Measurements from ENCODE around the gene ITGAL. TPM values are rescaled to one million over a fixed set of nuclear protein-coding genes. Genes with fewer than 3 reads are reported as not detected.

The ITGAL gene
- total and polyA plus RNA-seq, 2 of the 13 experiments (the other 11 are each of a cell fraction or from before 2014, with no cell fraction given), result 0.86 to 1.2 TPM

DNA sequence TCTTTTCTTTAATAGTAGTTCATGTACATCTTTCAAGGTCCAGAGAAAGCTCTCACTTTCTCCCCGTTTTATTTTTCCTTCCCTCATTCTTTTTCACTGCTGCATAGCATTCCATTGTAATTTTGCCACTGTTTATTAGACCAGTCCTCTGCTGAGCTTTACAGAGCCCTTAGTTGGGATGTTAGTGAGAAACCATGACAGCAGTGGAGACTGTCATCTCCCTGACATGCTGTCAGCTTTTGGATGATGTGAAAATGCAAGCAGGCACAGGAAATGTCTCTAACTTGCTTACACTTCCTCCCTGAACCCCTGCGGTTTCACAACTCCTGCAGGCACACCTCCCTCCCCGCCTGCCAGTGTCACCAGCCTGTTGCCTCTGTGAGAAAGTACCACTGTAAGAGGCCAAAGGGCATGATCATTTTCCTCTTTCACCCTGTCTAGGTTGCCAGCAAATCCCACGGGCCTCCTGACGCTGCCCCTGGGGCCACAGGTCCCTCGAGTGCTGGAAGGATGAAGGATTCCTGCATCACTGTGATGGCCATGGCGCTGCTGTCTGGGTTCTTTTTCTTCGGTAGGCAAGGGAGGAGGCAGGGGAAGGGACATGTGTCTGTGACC is at the start of gene ITGAL (continued):
- TF ChIP-seq, protein P1, sequence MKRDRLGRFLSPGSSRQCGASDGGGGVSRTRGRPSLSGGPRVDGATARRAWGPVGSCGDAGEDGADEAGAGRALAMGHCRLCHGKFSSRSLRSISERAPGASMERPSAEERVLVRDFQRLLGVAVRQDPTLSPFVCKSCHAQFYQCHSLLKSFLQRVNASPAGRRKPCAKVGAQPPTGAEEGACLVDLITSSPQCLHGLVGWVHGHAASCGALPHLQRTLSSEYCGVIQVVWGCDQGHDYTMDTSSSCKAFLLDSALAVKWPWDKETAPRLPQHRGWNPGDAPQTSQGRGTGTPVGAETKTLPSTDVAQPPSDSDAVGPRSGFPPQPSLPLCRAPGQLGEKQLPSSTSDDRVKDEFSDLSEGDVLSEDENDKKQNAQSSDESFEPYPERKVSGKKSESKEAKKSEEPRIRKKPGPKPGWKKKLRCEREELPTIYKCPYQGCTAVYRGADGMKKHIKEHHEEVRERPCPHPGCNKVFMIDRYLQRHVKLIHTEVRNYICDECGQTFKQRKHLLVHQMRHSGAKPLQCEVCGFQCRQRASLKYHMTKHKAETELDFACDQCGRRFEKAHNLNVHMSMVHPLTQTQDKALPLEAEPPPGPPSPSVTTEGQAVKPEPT (CRISPR knock-in tag; IDR thresholded peaks at IDR 0.05; ENCODE audit: low read depth), result no peak
- TF ChIP-seq, protein P2, sequence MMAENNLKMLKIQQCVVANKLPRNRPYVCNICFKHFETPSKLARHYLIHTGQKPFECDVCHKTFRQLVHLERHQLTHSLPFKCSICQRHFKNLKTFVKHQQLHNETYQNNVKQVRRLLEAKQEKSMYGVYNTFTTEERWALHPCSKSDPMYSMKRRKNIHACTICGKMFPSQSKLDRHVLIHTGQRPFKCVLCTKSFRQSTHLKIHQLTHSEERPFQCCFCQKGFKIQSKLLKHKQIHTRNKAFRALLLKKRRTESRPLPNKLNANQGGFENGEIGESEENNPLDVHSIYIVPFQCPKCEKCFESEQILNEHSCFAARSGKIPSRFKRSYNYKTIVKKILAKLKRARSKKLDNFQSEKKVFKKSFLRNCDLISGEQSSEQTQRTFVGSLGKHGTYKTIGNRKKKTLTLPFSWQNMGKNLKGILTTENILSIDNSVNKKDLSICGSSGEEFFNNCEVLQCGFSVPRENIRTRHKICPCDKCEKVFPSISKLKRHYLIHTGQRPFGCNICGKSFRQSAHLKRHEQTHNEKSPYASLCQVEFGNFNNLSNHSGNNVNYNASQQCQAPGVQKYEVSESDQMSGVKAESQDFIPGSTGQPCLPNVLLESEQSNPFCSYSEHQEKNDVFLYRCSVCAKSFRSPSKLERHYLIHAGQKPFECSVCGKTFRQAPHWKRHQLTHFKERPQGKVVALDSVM (CRISPR knock-in tag; IDR thresholded peaks at IDR 0.05), result no peak
- TF ChIP-seq HOXA9 (CRISPR knock-in tag; IDR thresholded peaks at IDR 0.05; ENCODE audit: borderline replicate concordance), result no peak
- TF ChIP-seq ZZZ3 (CRISPR knock-in tag; IDR thresholded peaks at IDR 0.05; ENCODE audit: borderline replicate concordance), result no peak
- no peak; the same call in 1 of the 2 replicates for TF ChIP-seq PHF21A (CRISPR knock-in tag; IDR thresholded peaks at IDR 0.05)
- no peak for TF ChIP-seq NAIF1 (CRISPR knock-in tag; IDR thresholded peaks at IDR 0.05; ENCODE audit: borderline replicate concordance)
- TF ChIP-seq PRPF4 (IDR thresholded peaks at IDR 0.05; ENCODE audit: low read depth, low read length, poor library complexity, severe bottlenecking), result no peak
- TF ChIP-seq CHD2 (IDR thresholded peaks at IDR 0.05; ENCODE audit: low read depth, low read length), result no peak
- TF ChIP-seq SOX6 (IDR thresholded peaks at IDR 0.05), result no peak
- TF ChIP-seq SOX6 (CRISPR knock-in tag; IDR thresholded peaks at IDR 0.05), result no peak
- TF ChIP-seq ZBTB8A (CRISPR knock-in tag; IDR thresholded peaks at IDR 0.05; ENCODE audit: borderline replicate concordance, low read depth), result no peak
- no peak for TF ChIP-seq THAP8 (CRISPR knock-in tag; IDR thresholded peaks at IDR 0.05; ENCODE audit: borderline replicate concordance)
- TF ChIP-seq TBL1XR1 (IDR thresholded peaks at IDR 0.05; ENCODE audit: borderline replicate concordance, low read length, partially characterized antibody), result no peak
- TF ChIP-seq TFDP2 (CRISPR knock-in tag; IDR thresholded peaks at IDR 0.05), result no peak
- TF ChIP-seq ZFP41 (CRISPR knock-in tag; IDR thresholded peaks at IDR 0.05; ENCODE audit: borderline replicate concordance), result no peak
- TF ChIP-seq FOXK1 (CRISPR knock-in tag; IDR thresholded peaks at IDR 0.05; ENCODE audit: borderline replicate concordance, low read depth), result no peak
- peak; percentile 38; the same call in 1 of the 2 replicates for TF ChIP-seq ZMYM4 (CRISPR knock-in tag; IDR thresholded peaks at IDR 0.05)
- TF ChIP-seq, protein P3, sequence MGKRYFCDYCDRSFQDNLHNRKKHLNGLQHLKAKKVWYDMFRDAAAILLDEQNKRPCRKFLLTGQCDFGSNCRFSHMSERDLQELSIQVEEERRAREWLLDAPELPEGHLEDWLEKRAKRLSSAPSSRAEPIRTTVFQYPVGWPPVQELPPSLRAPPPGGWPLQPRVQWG (CRISPR knock-in tag; IDR thresholded peaks at IDR 0.05; ENCODE audit: borderline replicate concordance, low read depth), result no peak
- TF ChIP-seq ZNF660 (CRISPR knock-in tag; IDR thresholded peaks at IDR 0.05; ENCODE audit: borderline replicate concordance, low read depth), result no peak
- TF ChIP-seq MAF1 (CRISPR knock-in tag; IDR thresholded peaks at IDR 0.05; ENCODE audit: borderline replicate concordance), result no peak
- no peak for TF ChIP-seq TOE1 (CRISPR knock-in tag; IDR thresholded peaks at IDR 0.05)
- TF ChIP-seq SCMH1 (CRISPR knock-in tag; IDR thresholded peaks at IDR 0.05; ENCODE audit: borderline replicate concordance), result no peak
- TF ChIP-seq ZNF260 (CRISPR knock-in tag; IDR thresholded peaks at IDR 0.05; ENCODE audit: borderline replicate concordance, low read depth), result no peak
- peak; percentile 58; the same call in 1 of the 2 replicates for TF ChIP-seq ETV5 (CRISPR knock-in tag; IDR thresholded peaks at IDR 0.05; ENCODE audit: borderline replicate concordance)
